Peyer's patch (tissue), 4 donors: Measurements from ENCODE around the gene LITAF. TPM values are rescaled to one million over a fixed set of nuclear protein-coding genes. Genes with fewer than 3 reads are reported as not detected.

Experiments used
- DNase-seq, 3 donors: peaks; one replicate each; pipeline ENCODE4 v3.0.0-alpha.2; 2017 to 2019
- H3K27ac ChIP-seq, 4 donors: fragments of 200-600 bp; sonication (generic); one replicate each; pipeline ENCODE4 v1.5.1; 2016 to 2019
- H3K27me3 ChIP-seq, 2 donors: fragments of 200-600 bp; sonication (generic); one replicate each; pipeline ENCODE4 v1.5.1; 2019
- H3K36me3 ChIP-seq, 3 donors: fragments of 200-600 bp; sonication (generic); one replicate each; pipeline ENCODE4 v1.5.1; 2016 to 2019
- H3K4me1 ChIP-seq, 4 donors: fragments of 200-600 bp; sonication (generic); one replicate each; pipeline ENCODE4 v1.5.1; 2016 to 2019
- H3K4me3 ChIP-seq, 4 donors: fragments of 200-600 bp; sonication (generic); 1 replicate in 3 of 4; 2 replicates in 1 of 4; pipeline ENCODE4 v1.5.1; 2016 to 2019; ENCODE audit warnings: mild to moderate bottlenecking in 1 of 4
- H3K9me3 ChIP-seq, 4 donors: fragments of 200-600 bp; sonication (generic); one replicate each; pipeline ENCODE4 v1.5.1; 2016 to 2019; ENCODE audit warnings: mild to moderate bottlenecking in 1 of 4
- POLR2A ChIP-seq, 2 donors: fragments of 450-650 bp; IDR thresholded peaks; one replicate each; pipeline ENCODE4 v1.5.1; 2017; ENCODE audit warnings: antibody characterized with exemption in 2 of 2, mild to moderate bottlenecking in 2 of 2, moderate library complexity in 2 of 2
- total RNA-seq, 4 donors: library from RNA; depleted of rRNA; stranded (reverse); fragments of >200 nt; gene quantifications; one replicate each; pipeline ENCODE4 v1.1.0, GENCODE V29; 2016
- TF ChIP-seq, protein P1 (sequence below), 6 experiments: fragments of 450-650 bp in 4 of 6; fragments of 200-600 bp in 2 of 6; sonication (generic) in 1 of 6; IDR thresholded peaks; one replicate each; pipeline ENCODE4 v1.5.1; 2017 to 2019; ENCODE audit warnings: antibody characterized with exemption in 6 of 6, mild to moderate bottlenecking in 3 of 6, moderate library complexity in 1 of 6

Gene LITAF
- total RNA-seq, 4 donors from 2014 or later: 20.1 to 56.9 (median 32.3) TPM

DNA sequence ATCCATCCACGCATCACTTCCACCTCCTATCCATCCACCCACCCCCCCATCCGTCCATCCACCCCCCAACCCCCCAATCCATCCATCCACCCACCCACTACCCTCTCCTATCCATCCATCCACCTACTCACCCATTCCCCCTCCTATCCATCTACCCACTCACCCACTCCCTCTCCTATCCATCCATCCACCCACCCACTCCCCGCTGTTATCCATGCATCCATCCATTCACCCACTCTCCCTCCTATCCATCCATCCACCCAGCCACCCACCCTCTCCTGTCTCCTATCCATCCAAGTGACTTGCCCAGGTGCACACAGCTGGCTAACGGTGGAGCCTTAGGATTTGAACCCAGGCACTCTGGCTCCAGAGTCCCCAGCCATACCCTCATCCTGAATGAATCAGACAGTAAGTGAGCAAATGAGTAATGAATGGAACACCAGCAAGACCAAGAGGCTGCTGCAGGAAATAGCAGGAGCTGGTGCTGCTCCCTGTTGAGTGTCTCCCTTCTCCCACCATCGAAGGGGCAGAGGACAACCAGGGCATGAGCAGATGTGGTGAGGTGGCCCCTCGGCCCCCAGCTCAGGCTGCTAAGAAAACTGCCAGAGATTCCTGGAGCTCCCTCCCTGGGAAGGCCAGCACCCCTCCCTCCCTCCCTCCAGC is 62.5 kb downstream of the LITAF start:
- DNase-seq: no peak
- no peaks in the 10 kb centered on the region for H3K4me1 ChIP-seq
- H3K27ac ChIP-seq: no peak overlapping the region
- H3K27me3 ChIP-seq: no peaks in the 10 kb centered on the region
- TF ChIP-seq, protein P1, sequence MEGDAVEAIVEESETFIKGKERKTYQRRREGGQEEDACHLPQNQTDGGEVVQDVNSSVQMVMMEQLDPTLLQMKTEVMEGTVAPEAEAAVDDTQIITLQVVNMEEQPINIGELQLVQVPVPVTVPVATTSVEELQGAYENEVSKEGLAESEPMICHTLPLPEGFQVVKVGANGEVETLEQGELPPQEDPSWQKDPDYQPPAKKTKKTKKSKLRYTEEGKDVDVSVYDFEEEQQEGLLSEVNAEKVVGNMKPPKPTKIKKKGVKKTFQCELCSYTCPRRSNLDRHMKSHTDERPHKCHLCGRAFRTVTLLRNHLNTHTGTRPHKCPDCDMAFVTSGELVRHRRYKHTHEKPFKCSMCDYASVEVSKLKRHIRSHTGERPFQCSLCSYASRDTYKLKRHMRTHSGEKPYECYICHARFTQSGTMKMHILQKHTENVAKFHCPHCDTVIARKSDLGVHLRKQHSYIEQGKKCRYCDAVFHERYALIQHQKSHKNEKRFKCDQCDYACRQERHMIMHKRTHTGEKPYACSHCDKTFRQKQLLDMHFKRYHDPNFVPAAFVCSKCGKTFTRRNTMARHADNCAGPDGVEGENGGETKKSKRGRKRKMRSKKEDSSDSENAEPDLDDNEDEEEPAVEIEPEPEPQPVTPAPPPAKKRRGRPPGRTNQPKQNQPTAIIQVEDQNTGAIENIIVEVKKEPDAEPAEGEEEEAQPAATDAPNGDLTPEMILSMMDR (IDR thresholded peaks at IDR 0.05): no peak
- no peak for TF ChIP-seq POLR2A (IDR thresholded peaks at IDR 0.05)
- no peak overlapping the region for H3K4me3 ChIP-seq
- H3K36me3 ChIP-seq: no peaks in the 10 kb centered on the region
- no peaks in the 10 kb centered on the region for H3K9me3 ChIP-seq

DNA sequence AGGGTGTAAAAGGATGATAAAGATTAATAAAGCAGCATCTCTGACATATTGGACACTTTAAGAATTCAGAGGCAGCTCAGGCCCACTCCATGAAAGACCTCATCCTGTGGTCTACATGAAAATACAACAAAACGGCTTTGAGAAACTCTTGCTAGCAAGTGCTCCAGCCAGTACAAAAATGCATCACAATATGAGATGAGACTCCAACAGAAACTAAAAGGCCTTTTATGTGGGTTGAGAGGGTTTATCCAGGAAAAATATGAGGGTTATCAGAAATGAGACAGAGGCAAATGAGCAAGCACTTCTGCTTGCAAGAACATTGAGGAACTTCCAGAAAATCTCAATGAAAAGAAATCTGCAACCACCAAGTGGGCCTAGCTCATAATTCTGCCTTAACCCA is 65.7 kb downstream of the LITAF start:
- H3K27me3 ChIP-seq: no peaks in the 10 kb centered on the region
- DNase-seq: no peak
- no peaks in the 10 kb centered on the region for H3K9me3 ChIP-seq
- no peak overlapping the region for H3K4me3 ChIP-seq
- H3K4me1 ChIP-seq: no peaks in the 10 kb centered on the region
- TF ChIP-seq, protein P1 (IDR thresholded peaks at IDR 0.05): no peak
- no peak for TF ChIP-seq POLR2A (IDR thresholded peaks at IDR 0.05)
- no peaks in the 10 kb centered on the region for H3K36me3 ChIP-seq
- no peak overlapping the region for H3K27ac ChIP-seq

DNA sequence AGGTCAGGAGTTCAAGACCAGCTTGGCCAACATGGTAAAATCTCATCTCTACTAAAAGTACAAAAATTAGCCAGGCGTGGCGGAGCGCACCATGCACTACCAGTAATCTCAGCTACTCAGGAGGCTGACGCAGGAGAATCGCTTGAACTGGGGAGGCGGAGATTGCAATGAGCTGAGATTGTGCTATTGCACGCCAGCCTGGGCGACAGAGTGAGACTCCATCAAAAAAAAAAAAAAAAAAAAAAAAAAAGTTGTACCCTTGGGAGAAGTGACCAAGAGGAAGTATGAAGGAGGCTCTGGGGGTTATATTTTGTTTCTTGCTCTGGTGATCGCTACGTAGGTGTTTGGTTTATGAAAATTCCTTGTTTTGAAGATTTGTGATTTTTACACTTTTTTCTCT is 66.3 kb downstream of the LITAF start:
- Histone ChIP-seq H3K27ac (no peak overlapping the region), H3K36me3 (no peaks in the 10 kb centered on the region), H3K4me3 (no peak overlapping the region), H3K4me1 (no peaks in the 10 kb centered on the region), H3K9me3 (no peaks in the 10 kb centered on the region), H3K27me3 (no peaks in the 10 kb centered on the region)
- no peak for DNase-seq
- no peak for TF ChIP-seq POLR2A (IDR thresholded peaks at IDR 0.05)
- TF ChIP-seq, protein P1 (IDR thresholded peaks at IDR 0.05): no peak

DNA sequence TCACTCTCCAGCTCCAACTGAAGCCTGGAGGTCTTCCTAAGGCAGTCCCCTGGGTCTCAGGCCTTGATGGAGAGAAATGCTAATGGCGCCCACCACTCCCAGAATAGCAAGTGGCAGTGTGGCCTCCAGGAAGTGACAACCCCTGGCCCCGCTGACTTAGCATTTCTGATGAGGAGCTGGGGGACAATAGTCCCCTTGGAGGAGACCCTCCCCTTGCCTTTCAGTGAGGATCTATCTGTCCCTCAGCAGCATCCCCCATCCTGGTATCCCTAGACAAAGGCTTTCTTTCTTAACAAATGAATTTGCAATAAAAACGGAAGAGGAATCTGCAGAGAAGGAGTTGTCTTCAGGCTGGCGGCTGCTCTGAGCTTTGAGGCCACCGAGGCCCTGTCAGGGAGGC is 68.8 kb downstream of the LITAF start:
- Histone ChIP-seq H3K27ac (no peak overlapping the region), H3K9me3 (no peaks in the 10 kb centered on the region), H3K4me3 (no peak overlapping the region), H3K27me3 (no peaks in the 10 kb centered on the region), H3K36me3 (no peaks in the 10 kb centered on the region), H3K4me1 (no peaks in the 10 kb centered on the region)
- TF ChIP-seq, protein P1 (IDR thresholded peaks at IDR 0.05): no peak
- TF ChIP-seq POLR2A (IDR thresholded peaks at IDR 0.05): no peak
- DNase-seq: no peak

DNA sequence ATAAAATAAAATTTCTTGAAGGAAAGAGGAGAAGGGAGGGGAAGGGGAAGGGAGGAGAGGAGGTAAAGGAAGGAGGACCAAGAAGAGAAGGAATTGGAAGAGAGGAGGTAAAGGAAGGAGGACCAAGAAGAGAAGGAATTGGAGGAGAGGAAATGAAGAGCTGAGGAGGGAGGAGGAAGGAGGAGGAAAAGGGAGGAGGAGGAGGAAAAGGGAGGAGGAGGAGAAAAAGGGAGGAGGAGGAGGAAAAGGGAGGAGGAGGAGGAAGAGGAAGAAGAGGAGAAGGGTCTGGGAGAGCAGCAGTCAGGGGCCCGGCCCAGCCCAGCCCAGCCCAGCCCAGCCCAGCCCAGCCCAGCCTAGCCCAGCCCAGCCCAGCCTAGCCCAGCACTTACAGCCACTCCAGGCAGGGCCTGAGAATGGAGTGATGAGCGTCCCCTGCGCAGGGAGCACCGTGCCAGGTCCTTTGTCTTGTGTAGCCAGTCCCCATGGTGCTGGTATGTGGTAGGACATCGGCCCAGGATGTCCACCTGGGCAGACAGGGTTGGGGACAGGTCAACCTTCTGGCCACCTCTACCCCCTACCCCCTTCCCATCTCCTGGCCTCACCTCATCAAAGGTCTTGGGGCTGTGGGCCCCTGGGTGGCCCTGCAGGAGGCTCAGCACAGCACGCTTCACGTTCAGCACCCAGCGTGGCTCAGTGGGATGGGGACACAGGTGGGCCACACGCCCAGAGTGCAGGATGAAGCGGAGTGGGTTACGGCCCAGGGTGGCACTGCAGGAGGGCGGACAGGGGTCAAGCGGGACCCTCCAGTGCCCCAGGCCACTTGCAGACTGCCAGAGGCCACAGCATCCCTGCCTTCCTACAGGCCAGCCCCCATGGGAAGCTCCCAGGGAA is 70.9 kb downstream of the LITAF start:
- no peaks in the 10 kb centered on the region for H3K9me3 ChIP-seq
- no peaks in the 10 kb centered on the region for H3K27me3 ChIP-seq
- no peak for DNase-seq
- H3K36me3 ChIP-seq: no peaks in the 10 kb centered on the region
- no peak for TF ChIP-seq POLR2A (IDR thresholded peaks at IDR 0.05)
- TF ChIP-seq, protein P1 (IDR thresholded peaks at IDR 0.05): no peak
- no peaks in the 10 kb centered on the region for H3K4me1 ChIP-seq
- no peak overlapping the region for H3K27ac ChIP-seq
- H3K4me3 ChIP-seq: no peak overlapping the region
